GM12874 (cell line): ENCODE measurements around the gene LPIN1.
A peak's percentile ranks its signal among the peaks of the same experiment; 100 is the strongest.

Experiments
- TF ChIP-seq, protein P1 (sequence below): IDR thresholded peaks from 2 replicates; pipeline ENCODE4 v1.5.1; 2011; ENCODE audit warnings: low read depth, mild to moderate bottlenecking, control low read depth, low read length, moderate library complexity; ENCODE audit not compliant: insufficient read depth

LPIN1 gene

DNA sequence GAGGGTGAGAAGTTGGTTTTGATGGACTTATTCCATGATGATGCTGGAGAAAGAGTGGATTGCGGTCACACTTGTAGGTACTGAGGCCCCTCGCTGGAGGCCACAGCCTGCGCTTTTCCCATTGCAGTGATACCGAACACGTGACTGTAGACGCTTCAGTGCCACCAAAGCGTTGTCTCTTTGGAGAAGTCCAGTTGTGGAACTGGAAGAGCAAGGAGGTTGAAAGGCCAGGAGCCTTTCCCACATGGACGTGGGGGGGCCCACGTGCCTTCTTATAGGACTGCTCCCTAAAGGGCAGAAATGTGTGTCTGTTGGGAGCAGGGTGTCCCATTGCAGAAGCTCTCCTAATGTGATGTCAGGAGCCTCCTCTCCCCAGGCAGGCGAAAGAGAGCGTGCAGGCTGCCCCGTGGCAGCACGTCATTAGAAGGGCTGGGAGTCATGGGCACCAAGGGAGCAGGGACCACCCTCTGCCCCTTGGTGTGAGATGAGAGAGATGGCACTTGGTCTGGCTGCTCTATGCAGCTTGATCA, 31.5 kb downstream of the LPIN1 start:
- TF ChIP-seq, protein P1, sequence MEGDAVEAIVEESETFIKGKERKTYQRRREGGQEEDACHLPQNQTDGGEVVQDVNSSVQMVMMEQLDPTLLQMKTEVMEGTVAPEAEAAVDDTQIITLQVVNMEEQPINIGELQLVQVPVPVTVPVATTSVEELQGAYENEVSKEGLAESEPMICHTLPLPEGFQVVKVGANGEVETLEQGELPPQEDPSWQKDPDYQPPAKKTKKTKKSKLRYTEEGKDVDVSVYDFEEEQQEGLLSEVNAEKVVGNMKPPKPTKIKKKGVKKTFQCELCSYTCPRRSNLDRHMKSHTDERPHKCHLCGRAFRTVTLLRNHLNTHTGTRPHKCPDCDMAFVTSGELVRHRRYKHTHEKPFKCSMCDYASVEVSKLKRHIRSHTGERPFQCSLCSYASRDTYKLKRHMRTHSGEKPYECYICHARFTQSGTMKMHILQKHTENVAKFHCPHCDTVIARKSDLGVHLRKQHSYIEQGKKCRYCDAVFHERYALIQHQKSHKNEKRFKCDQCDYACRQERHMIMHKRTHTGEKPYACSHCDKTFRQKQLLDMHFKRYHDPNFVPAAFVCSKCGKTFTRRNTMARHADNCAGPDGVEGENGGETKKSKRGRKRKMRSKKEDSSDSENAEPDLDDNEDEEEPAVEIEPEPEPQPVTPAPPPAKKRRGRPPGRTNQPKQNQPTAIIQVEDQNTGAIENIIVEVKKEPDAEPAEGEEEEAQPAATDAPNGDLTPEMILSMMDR, result no peak

DNA sequence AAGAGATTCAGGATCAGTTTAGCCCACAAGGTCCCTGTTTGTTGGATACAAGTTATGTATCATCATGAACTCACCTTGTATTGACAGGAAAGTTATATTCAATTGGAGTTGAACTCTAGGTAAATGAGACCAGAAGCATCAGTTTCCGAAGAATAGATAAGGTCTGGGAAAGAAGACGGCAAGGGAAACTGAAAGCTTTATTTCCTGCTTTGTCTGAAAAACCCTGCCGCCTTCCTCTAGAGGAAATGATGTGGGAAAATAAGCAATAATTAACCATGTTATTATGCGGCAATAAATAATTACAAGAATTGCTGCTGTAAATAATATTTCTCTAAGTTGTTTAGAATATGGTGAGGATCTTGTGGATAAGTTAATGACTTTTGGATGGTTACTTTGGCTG, 32.0 kb downstream of the LPIN1 start:
- TF ChIP-seq, protein P1, result no peak

DNA sequence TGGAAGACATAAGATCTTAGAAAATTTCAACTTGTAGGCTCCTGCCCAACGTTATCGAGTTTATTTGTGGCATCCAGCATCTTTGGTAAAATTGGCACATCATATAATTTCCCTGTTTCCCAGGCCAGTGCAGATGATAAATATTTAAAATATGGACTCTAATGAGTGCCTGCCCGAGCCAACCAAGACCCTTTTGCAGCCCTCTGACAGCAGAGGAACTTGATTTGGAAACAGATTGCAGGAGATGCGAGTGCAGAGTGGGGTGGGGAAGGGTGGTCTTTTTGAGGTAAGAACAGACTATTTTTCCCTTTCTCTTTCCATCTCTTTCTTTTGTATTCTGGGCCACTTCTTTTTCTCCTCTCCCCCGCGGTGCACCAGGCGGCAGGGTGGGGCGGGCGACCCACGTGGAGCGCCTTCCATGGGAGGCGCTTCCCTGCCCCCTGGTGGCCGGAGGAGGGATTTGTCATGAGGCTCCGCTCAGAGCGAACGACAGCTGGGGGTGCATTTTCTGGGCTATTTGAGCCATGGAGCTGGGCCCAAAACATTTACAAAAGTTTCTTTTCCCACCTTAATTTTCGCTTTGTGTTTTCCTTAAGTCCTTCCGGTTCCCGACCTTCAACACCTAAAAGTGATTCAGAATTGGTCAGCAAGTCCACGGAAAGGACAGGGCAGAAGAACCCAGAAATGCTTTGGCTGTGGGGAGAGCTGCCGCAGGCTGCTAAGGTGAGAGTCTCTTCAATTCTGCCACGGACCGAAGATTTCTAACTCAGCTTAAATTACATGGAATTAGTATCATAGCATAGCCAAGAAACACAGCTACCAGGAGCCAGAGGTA, 32.7 kb downstream of the LPIN1 start:
- TF ChIP-seq, protein P1, result peak; percentile 88

DNA sequence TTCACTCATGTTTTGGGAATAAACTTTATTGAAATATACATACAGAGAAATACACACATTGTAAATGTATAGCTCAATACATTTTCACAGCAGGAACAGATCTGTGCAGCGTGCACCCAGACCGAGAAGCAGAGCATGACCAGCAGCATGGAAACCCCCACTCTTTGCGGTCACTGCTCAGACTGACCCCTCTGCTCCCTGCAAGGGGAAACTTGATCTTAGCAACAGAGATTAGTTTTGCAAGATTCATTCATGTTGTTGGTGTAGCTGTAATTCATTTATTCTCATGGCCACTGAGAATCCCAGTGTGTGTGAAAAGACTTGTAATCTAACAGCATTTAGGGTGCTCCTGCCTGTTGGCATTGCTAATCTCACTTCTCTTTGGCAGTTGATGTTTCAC, 35.2 kb downstream of the LPIN1 start:
- TF ChIP-seq, protein P1, result no peak

DNA sequence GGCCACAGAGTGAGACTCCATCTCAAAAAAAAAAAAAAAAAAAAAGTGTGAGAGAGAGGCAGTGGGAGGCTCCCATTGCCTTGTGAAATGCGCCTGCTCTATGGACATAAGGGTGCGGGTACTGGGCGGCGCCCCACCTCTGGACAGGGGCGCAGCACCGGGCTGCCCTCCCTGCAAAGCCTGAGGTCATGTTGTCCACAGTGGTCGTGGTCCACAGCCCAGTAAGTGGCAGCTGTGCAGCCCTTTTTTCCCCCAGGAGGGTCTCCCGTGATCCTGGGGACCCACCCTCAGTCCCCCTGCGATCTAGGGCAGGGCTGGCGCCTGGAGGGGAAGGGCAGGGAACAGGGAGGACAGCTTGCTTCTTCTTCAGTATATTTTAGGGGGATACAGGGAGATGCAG, 37.8 kb downstream of the LPIN1 start:
- TF ChIP-seq, protein P1, result no peak

DNA sequence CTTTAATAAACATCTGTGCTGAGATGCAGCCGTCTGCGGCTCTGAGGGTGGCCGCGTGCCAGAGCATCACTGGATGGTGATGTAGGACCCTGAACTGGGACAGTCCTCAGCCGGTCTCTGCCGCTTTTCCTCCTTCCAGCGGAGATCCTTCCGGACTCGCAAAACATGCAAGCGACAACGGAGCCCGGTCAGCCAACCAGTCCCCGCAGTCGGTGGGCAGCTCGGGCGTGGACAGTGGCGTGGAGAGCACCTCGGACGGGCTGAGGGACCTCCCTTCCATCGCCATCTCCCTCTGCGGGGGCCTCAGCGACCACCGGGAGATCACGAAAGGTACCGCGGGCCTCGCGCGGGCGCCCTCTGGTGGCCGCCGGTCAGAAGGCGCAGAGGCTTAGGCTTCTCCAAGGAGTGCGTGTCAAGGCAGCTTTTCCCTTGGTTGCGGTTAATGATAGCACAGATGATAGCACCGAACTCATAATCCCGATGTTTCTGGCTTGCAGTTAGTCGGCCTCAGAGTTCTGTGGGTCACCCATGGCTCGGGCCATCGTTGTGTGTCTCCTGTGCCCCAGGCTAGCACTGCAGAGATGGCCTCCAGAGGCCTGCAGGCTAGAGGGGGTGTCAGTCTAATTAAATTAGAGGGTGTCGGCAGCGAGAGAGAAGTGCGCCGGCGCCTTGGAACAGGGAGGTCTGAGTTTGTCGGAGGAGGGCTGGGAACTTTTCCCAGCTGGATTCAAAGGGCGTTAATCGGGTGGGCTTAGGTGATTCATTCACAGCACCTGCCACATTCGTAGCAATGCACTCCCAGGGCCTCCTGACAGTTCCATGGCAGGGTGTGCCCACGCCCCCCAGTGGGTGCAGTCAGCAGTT, 38.5 kb downstream of the LPIN1 start:
- TF ChIP-seq, protein P1, result peak; percentile 85

DNA sequence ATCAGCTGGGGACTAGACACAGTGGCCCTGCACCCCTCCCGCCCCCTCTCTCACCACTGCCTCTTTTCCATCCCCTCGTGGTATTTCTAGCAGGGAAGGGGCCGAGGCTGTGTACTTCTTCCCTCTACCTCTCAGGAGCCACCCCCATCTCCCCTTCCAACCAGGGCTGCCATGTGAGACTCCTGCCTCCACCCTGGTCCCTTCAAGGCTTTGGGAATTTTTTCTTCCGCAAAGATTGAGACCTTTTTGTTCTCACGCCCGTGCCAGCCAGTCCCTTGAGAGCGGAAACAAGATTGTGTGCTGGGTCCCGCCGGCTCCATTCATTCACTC, 39.1 kb downstream of the LPIN1 start:
- TF ChIP-seq, protein P1, result no peak
